Measurements from ENCODE around the gene CIAO2B.

GRCh38 chr16:66948134-66948836, 14.1 kb upstream of the CIAO2B start:
- TF ChIP-seq, protein P1, sequence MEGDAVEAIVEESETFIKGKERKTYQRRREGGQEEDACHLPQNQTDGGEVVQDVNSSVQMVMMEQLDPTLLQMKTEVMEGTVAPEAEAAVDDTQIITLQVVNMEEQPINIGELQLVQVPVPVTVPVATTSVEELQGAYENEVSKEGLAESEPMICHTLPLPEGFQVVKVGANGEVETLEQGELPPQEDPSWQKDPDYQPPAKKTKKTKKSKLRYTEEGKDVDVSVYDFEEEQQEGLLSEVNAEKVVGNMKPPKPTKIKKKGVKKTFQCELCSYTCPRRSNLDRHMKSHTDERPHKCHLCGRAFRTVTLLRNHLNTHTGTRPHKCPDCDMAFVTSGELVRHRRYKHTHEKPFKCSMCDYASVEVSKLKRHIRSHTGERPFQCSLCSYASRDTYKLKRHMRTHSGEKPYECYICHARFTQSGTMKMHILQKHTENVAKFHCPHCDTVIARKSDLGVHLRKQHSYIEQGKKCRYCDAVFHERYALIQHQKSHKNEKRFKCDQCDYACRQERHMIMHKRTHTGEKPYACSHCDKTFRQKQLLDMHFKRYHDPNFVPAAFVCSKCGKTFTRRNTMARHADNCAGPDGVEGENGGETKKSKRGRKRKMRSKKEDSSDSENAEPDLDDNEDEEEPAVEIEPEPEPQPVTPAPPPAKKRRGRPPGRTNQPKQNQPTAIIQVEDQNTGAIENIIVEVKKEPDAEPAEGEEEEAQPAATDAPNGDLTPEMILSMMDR (conservative IDR thresholded peaks at IDR 0.05; ENCODE audit: low read length) = no peak
- TF ChIP-seq EZH2phosphoT487 (IDR thresholded peaks at IDR 0.05; ENCODE audit: borderline replicate concordance) = no peak
